Measurements from ENCODE around the gene DNPH1. TPM values are rescaled to one million over a fixed set of nuclear protein-coding genes. Genes with fewer than 3 reads are reported as not detected.

Gene DNPH1
- total RNA-seq, 4 donors from 2014 or later: 23.4 to 68.4 (median 33.2) TPM

DNA sequence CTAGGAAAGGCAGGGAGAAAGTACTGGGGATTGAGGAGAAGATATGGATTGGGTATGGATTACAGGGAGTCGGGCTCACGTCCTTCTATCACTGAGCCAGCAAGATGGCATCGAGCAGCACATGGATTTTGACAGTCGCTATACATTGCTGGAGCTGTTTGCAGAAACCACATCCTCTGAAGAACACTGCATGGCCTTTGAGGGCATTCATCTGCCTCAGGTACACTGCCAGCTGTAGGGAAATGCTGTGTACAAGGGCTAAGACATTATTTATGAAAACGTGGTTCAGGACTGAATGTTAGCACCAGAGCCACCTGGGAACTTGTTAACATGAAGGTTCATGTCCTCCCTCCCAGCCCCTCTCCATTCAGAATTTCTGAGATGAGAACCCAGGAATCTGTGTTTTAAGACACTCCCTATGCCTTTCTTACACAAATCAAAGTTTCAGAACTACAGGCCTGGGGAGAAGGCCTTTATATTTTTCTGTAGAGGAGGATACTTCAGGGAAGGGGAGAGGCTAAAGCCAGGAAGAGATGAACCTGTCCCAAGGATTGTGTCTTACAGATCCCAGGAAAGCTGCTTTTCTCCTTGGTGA is 43.8 kb downstream of the DNPH1 start:
- no peaks in the 10 kb centered on the region for H3K9me3 ChIP-seq
- H3K27ac ChIP-seq: no peak overlapping the region
- H3K36me3 ChIP-seq: no peaks in the 10 kb centered on the region
- H3K4me3 ChIP-seq: no peak overlapping the region
- no peaks in the 10 kb centered on the region for H3K4me1 ChIP-seq
- DNase-seq: no peak
- intact Hi-C loops (cut with DNase I; ENCODE audit: low total_unique reads): no loop called here
- TF ChIP-seq POLR2A (IDR thresholded peaks at IDR 0.05) (no peak), CTCF (IDR thresholded peaks at IDR 0.05) (no peak)
- no peaks in the 10 kb centered on the region for H3K27me3 ChIP-seq

- Histone ChIP-seq H3K4me3 (no peak overlapping the region), H3K27ac (no peak overlapping the region), H3K4me1 (no peaks in the 10 kb centered on the region), H3K9me3 (no peaks in the 10 kb centered on the region), H3K27me3 (no peaks in the 10 kb centered on the region), H3K36me3 (no peaks in the 10 kb centered on the region)
- TF ChIP-seq POLR2A (IDR thresholded peaks at IDR 0.05) (no peak), CTCF (IDR thresholded peaks at IDR 0.05) (no peak)
- DNase-seq: no peak
- intact Hi-C loops (cut with DNase I; ENCODE audit: low total_unique reads): no loop called here
Observed at GRCh38 chr6:43184268-43184985, 44.9 kb downstream of the DNPH1 start.

DNA sequence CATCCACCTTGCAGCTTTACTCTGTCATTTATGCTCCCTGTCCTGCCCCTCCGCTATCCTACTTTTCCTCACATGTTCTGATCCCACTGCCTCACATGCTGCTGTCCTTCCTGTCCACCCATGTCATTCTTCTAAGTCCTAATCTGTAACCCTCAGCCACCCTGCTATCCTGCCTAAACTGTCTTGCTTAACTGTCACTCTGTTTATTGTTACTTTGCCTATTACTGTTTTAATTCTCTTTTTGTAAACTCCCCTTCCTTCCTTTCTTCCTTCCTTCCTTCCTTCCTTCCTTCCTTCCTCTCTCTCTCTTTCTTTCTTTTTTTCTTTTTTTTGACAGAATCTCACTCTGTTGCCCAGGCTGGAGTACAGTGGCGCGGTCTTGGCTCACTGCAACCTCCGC is 45.8 kb downstream of the DNPH1 start:
- DNase-seq: no peak
- Histone ChIP-seq H3K36me3 (no peaks in the 10 kb centered on the region), H3K27ac (no peak overlapping the region), H3K9me3 (no peaks in the 10 kb centered on the region), H3K4me1 (no peaks in the 10 kb centered on the region), H3K4me3 (no peak overlapping the region), H3K27me3 (no peaks in the 10 kb centered on the region)
- intact Hi-C loops (cut with DNase I; ENCODE audit: low total_unique reads): no loop called here
- no peak for TF ChIP-seq CTCF (IDR thresholded peaks at IDR 0.05)
- no peak for TF ChIP-seq POLR2A (IDR thresholded peaks at IDR 0.05)

DNA sequence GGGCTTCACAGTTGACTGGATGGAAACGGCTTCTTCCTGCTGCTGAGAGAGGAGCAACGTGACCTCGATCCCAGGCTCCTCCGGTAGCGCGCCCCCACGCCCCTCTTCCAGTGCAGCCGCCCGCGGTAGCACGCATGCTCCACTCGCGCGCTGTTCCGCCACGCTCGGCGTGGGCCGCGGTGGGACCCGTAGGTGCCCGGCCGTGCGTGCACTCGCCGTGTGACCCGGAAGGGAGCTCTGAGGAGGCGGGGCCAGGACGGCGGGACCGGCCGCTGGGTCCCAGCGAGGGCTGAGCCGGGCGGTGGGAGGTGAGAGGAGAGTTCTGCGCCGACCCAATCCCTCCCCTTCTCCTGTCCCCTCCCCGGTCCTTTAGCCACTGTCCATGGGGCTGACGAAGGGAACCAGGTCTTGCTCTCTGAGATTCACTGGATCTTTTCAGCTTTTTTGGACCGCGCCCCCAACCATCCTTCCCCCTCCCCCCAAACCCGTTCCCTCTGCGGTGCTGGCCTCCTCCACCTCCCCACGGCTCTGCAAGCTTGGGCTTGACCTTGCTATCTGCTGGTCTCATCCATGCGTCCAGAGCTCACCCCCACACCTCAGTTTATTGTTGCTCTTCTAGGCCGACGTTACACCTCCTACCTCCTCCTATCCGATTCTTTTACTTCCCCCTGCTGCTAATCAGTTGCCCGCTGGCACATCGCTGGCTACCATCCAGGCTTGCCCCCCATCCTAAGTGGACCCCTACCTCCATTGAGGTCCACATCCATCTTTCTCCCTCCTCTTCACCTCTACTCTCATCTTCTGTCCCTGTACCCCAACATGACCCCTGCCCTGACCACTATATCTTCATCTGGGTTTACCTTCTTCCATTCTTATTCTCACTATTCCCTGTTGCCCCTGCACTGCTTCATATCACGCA is 47.1 kb downstream of the DNPH1 start, which contains the start of gene CUL9:
TSS of gene CUL9 (plus strand) at position 255 of the 919 bp plus-strand sequence. CDS start 2,115 bp downstream, outside the sequence.
- no peaks in the 10 kb centered on the region for H3K36me3 ChIP-seq
- no peaks in the 10 kb centered on the region for H3K4me1 ChIP-seq
- H3K27me3 ChIP-seq: no peaks in the 10 kb centered on the region
- intact Hi-C loops (cut with DNase I; ENCODE audit: low total_unique reads): no loop called here
- no peaks in the 10 kb centered on the region for H3K9me3 ChIP-seq
- DNase-seq: peak; percentile 76 to 84
- peak within 1 kb of the TSS; percentile 64 to 77 for H3K27ac ChIP-seq
- TF ChIP-seq CTCF (IDR thresholded peaks at IDR 0.05) (peak in 2 of 4 experiments; percentile 10 to 36), POLR2A (IDR thresholded peaks at IDR 0.05) (peak in 1 of 2 donors; percentile 64)
- H3K4me3 ChIP-seq: peak within 1 kb of the TSS; percentile 59 to 75

Measured in uterus (tissue), 4 donors.